Measurements from ENCODE around the gene GCC1. TPM values are rescaled to one million over a fixed set of nuclear protein-coding genes. Genes with fewer than 3 reads are reported as not detected.

GCC1 gene
- total RNA-seq, 1 experiment from 2014 or later: 16.8 TPM

GRCh38 chr7:127594490-127594889 lies 9.1 kb upstream of the GCC1 start:
- Histone ChIP-seq H4K8ac (replicated peaks; ENCODE audit: insufficient read length, low read depth, low read length) (no peak overlapping the region), H3K79me2 (ENCODE audit: insufficient read depth, low read length) (no peaks in the 10 kb centered on the region), H3K27ac (ENCODE audit: insufficient read length, low read depth, low read length) (no peak overlapping the region), H2BK120ac (ENCODE audit: low read depth, low read length, poor library complexity, severe bottlenecking) (no peak overlapping the region), H2AFZ (ENCODE audit: low read length) (no peak overlapping the region), H3K9me3 (ENCODE audit: control insufficient read depth, low read depth, low read length) (no peaks in the 10 kb centered on the region), H3K4me1 (ENCODE audit: insufficient read depth, low read length) (no peaks in the 10 kb centered on the region), H2BK15ac (ENCODE audit: low read depth, low read length) (no peak overlapping the region), H3K23me2 (ENCODE audit: insufficient read length, low read depth, low read length, poor library complexity, severe bottlenecking) (no peaks in the 10 kb centered on the region), H3K18ac (ENCODE audit: insufficient read length, low read depth, low read length) (no peak overlapping the region), H3K56ac (ENCODE audit: insufficient read length, low read depth, low read length) (no peak overlapping the region), H3K9ac (ENCODE audit: extremely low read depth, insufficient read length, low read length) (no peak overlapping the region), H3K23ac (ENCODE audit: insufficient read length, low read depth, low read length) (no peak overlapping the region), H3K4me2 (ENCODE audit: insufficient read depth, insufficient read length, low read length) (no peak overlapping the region), H3K4ac (ENCODE audit: low read depth, low read length) (no peak overlapping the region), H2AK5ac (ENCODE audit: insufficient read length, low read length) (no peak overlapping the region), H4K20me1 (ENCODE audit: control insufficient read depth, insufficient read depth, insufficient read length) (no peaks in the 10 kb centered on the region), H2BK5ac (ENCODE audit: insufficient read length, low read length) (no peak overlapping the region), H3K14ac (ENCODE audit: insufficient read depth, low read length) (no peak overlapping the region), H3T11ph (ENCODE audit: low read length) (no peak overlapping the region), H2BK20ac (ENCODE audit: low read depth, low read length, poor library complexity, severe bottlenecking) (no peak overlapping the region), H2BK12ac (ENCODE audit: insufficient read length, low read depth, low read length) (no peak overlapping the region), H4K5ac (ENCODE audit: insufficient read length, low read depth, low read length) (no peak overlapping the region), H3K79me1 (ENCODE audit: insufficient read depth, low read depth, low read length, poor library complexity, severe bottlenecking) (no peaks in the 10 kb centered on the region), H4K91ac (ENCODE audit: insufficient read length, low read depth, low read length) (no peak overlapping the region), H3K27me3 (ENCODE audit: insufficient read depth, low read length) (no peaks in the 10 kb centered on the region)
- H3K9me3 Mint-ChIP-seq: no peaks in the 10 kb centered on the region
- H3K36me3 Mint-ChIP-seq (ENCODE audit: insufficient read depth in 1 of 3, low read depth in 3 of 3): peaks cover 21 to 26% (median 24%) of the 10 kb centered on the region in 3 experiments
- no peak for TF ChIP-seq CTCF (conservative IDR thresholded peaks at IDR 0.05)
- H3K27ac Mint-ChIP-seq: no peak overlapping the region
- DNase-seq: no peak
- H3K27me3 Mint-ChIP-seq (ENCODE audit: low read depth): peaks cover 16% of the 10 kb centered on the region
- peaks cover 4 to 11% of the 10 kb centered on the region in 2 experiments for H3K4me1 Mint-ChIP-seq
- no CpG with 5 or more reads among the region's 1 CpG for WGBS (ENCODE audit: extremely low coverage, insufficient read length, low lambda C conversion rate)
- no peak overlapping the region for H3K4me3 Mint-ChIP-seq

Data from H9 (cell line).